Uterus (tissue), 4 donors: ENCODE results near the gene FGFRL1. TPM values are rescaled to one million over a fixed set of nuclear protein-coding genes. Genes with fewer than 3 reads are reported as not detected.

Source experiments
- DNase-seq, 2 donors: peaks; one replicate each; pipeline ENCODE4 v3.0.0-alpha.2; 2019 to 2020
- H3K27ac ChIP-seq, 2 donors: fragments of 200-600 bp; sonication (generic); 1 replicate in 1 of 2; 2 replicates in 1 of 2; pipeline ENCODE4 v1.5.1; 2016 to 2018
- H3K27me3 ChIP-seq, 2 donors: fragments of 200-600 bp; sonication (generic); one replicate each; pipeline ENCODE4 v1.5.1; 2018 to 2019; ENCODE audit warnings: control low read depth in 1 of 2
- H3K36me3 ChIP-seq, 2 donors: fragments of 200-600 bp; sonication (generic); one replicate each; pipeline ENCODE4 v1.5.1; 2019; ENCODE audit warnings: control low read depth in 1 of 2
- H3K4me1 ChIP-seq, 2 donors: fragments of 200-600 bp; sonication (generic); one replicate each; pipeline ENCODE4 v1.5.1; 2018 to 2019; ENCODE audit warnings: control low read depth in 1 of 2
- H3K4me3 ChIP-seq, 2 donors: fragments of 200-600 bp; sonication (generic); 1 replicate in 1 of 2; 2 replicates in 1 of 2; pipeline ENCODE4 v1.5.1; 2018 to 2019; ENCODE audit warnings: mild to moderate bottlenecking in 1 of 2
- H3K9me3 ChIP-seq, 2 donors: fragments of 200-600 bp; sonication (generic); one replicate each; pipeline ENCODE4 v1.5.1; 2019; ENCODE audit warnings: control low read depth in 1 of 2
- POLR2A ChIP-seq, 2 donors: fragments of 450-650 bp; IDR thresholded peaks; one replicate each; pipeline ENCODE4 v1.6.1; 2016; ENCODE audit warnings: antibody characterized with exemption in 2 of 2, mild to moderate bottlenecking in 1 of 2, moderate library complexity in 1 of 2
- intact Hi-C: fragments of 100-400 bp; cut with DNase I; formaldehyde crosslinking; loops from one replicate; pipeline ENCODE4 v1.15.1; 2023; ENCODE audit warnings: low total_unique reads
- total RNA-seq, 4 donors: library from RNA; depleted of rRNA in 3 of 4; stranded (reverse); fragments of >200 nt in 3 of 4; gene quantifications; one replicate each; pipeline versions ENCODE4 v1.1.0 to v1.2.4, GENCODE V29; 2014 to 2023
- TF ChIP-seq, protein P1 (sequence below), 4 experiments: fragments of 200-600 bp in 2 of 4; fragments of 450-650 bp in 2 of 4; sonication (generic) in 2 of 4; IDR thresholded peaks; one replicate each; pipeline ENCODE4 v1.5.1; 2016 to 2019; ENCODE audit warnings: antibody characterized with exemption in 4 of 4, mild to moderate bottlenecking in 2 of 4, moderate library complexity in 1 of 4
- donor health status: DM: yes; HTN: yes; CAD: no.

FGFRL1 gene, protein sequence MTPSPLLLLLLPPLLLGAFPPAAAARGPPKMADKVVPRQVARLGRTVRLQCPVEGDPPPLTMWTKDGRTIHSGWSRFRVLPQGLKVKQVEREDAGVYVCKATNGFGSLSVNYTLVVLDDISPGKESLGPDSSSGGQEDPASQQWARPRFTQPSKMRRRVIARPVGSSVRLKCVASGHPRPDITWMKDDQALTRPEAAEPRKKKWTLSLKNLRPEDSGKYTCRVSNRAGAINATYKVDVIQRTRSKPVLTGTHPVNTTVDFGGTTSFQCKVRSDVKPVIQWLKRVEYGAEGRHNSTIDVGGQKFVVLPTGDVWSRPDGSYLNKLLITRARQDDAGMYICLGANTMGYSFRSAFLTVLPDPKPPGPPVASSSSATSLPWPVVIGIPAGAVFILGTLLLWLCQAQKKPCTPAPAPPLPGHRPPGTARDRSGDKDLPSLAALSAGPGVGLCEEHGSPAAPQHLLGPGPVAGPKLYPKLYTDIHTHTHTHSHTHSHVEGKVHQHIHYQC
- 10 to 100 TPM in 2 of 4 donors, 1 to 10 TPM in 2; 2.8 to 24.8 (median 13.9) TPM for total RNA-seq

DNA sequence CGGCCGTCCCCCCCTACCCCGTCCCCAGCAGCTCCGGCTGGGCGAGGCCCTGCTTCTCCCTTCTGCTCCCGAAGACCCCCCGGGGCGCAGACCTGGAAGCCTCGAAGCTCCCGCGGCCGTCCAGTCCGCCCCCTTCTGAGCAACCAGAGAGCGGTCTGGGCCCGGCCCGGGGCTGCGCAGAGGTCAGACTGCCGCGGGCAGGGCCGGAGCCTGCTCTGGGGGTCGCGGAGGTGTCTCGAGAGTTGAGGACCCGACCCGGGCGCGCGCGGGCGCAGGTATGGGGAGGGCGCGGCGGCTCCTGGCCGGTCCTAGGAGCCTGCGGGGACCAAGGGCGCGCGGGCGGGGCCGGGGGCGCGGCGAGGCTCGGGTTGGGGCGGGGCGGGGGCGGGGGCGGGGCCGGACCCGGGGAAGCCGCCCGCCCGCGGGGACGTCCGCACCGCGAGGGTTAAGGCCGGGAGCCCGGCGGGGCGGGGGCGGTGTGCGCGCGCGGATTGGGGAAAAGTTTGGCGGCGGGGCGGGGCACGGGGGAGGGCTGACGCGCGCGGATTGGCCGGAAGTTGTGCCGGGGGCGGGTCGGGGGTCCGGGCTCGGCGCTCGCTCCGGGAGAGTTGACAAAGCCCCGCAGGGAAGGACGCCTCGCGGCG is at the start of gene FGFRL1:
TSS of gene FGFRL1 (plus strand) at position 605 of the 644 bp plus-strand sequence. CDS start 860 bp downstream, outside the sequence.
- Histone ChIP-seq H3K27me3 (no peaks in the 10 kb centered on the region), H3K27ac (peak within 1 kb of the TSS; percentile 28 to 73), H3K36me3 (no peaks in the 10 kb centered on the region), H3K4me1 (peaks cover 0 to 21% of the 10 kb centered on the region in 2 donors), H3K4me3 (peak within 1 kb of the TSS; percentile 44 to 59), H3K9me3 (no peaks in the 10 kb centered on the region)
- TF ChIP-seq, protein P1, sequence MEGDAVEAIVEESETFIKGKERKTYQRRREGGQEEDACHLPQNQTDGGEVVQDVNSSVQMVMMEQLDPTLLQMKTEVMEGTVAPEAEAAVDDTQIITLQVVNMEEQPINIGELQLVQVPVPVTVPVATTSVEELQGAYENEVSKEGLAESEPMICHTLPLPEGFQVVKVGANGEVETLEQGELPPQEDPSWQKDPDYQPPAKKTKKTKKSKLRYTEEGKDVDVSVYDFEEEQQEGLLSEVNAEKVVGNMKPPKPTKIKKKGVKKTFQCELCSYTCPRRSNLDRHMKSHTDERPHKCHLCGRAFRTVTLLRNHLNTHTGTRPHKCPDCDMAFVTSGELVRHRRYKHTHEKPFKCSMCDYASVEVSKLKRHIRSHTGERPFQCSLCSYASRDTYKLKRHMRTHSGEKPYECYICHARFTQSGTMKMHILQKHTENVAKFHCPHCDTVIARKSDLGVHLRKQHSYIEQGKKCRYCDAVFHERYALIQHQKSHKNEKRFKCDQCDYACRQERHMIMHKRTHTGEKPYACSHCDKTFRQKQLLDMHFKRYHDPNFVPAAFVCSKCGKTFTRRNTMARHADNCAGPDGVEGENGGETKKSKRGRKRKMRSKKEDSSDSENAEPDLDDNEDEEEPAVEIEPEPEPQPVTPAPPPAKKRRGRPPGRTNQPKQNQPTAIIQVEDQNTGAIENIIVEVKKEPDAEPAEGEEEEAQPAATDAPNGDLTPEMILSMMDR (IDR thresholded peaks at IDR 0.05) = no peak
- peak in 1 of 2 donors; percentile 29 for TF ChIP-seq POLR2A (IDR thresholded peaks at IDR 0.05)
- DNase-seq = peak; percentile 92 to 93
- intact Hi-C loops = no loop called here

DNA sequence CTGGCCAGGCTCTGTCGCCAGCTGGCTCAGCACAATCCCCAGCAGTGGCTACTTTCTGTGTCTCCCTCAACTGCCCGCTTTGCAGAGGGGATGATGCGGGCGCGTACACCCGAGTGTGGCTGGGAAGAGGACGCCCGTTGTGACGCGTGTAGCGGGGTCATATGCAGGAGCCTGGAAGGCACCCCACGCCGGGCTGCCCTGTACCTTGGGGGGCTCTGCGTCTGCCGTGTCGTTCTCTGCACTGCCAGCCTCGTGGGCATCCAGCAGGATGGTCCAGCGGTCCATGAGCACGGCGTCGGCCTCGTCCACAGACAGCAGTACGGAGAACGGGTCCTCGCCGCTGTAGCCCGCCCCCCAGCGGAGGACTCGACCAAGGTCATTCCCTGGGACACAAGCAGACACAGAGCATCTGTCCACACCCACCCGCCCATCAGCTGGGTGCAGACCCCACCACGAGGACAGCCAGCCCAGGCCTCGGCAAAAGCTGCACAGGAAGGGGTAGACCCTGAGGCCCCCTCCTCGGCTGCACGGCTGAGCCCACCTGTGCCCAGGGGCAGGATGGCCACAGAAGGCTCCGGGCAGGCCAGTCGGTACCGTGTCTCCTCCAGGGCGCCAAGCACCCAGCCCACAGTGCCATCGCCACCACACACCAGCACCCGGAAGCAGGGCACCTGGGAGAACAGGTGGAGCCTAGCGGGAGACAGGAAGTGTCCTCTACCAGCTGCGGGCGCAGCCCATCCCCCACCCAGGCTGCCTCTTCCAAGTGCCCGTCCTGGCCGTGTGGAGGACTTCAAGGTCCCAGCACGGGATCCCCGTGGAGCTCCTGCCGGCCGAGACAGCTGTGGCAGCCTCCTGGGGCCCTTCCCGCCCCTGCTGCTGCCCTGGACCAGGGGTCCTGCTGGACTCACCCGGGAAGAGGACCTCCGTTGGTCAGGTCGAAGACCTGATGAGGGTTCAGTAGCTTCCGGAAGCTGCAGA is 48.9 kb upstream of the FGFRL1 start:
- no peak overlapping the region for H3K4me3 ChIP-seq
- TF ChIP-seq, protein P1 (IDR thresholded peaks at IDR 0.05) = no peak
- TF ChIP-seq POLR2A (IDR thresholded peaks at IDR 0.05) = no peak
- intact Hi-C loops = no loop called here
- H3K9me3 ChIP-seq = no peaks in the 10 kb centered on the region
- peak in 1 of 2 donors; percentile 15 for DNase-seq
- H3K4me1 ChIP-seq = no peaks in the 10 kb centered on the region
- H3K36me3 ChIP-seq = no peaks in the 10 kb centered on the region
- H3K27ac ChIP-seq = no peak overlapping the region
- H3K27me3 ChIP-seq = no peaks in the 10 kb centered on the region

DNA sequence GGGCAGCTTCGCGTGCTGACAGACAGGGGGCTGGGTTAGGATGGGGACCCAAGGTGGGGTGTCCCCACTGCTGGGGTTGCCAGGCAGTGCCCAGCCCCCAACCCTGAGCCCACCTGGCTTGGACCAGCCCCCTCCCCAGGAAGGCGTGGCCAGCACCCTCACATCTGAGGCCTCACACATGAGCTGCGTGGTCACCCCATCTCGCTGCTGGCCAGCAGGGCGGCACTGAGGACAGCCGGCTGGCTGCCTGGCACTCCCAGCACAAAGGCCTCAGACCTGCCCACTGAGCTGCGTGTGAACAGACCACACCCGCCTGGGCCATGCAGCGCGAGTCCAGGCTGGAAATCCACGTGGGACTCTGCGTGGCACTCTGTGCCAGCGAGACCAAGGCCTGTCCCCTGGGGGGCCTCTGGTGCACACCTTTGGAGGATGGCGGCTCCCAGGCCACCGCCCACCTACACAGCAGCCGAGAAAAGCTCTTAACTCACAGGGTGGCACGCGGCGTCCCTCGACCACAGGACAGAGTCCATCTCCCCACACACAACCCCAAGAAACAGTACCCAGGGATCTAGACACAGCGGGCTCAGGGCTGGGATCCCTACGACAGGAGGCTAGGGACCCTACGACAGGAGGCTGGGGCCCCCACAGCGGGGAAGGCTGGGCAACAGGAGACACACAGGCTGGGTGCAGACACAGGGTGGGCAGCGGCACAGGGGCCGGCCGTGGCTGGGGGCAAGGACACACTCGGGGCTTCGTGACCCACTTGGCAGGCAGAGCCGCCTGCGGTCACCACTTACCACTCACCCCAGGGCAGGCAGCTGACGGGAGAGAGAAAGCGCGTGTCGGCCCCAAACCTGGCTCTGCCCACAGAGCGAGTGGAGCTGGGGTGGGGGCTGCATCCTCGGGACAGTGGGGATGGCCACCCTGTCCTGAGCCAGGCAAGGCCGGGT is 47.9 kb upstream of the FGFRL1 start:
- Histone ChIP-seq H3K27me3 (no peaks in the 10 kb centered on the region), H3K4me3 (no peak overlapping the region), H3K36me3 (no peaks in the 10 kb centered on the region), H3K9me3 (no peaks in the 10 kb centered on the region), H3K27ac (no peak overlapping the region), H3K4me1 (no peaks in the 10 kb centered on the region)
- intact Hi-C loops = no loop called here
- DNase-seq = no peak
- TF ChIP-seq POLR2A (IDR thresholded peaks at IDR 0.05) = no peak
- TF ChIP-seq, protein P1 (IDR thresholded peaks at IDR 0.05) = no peak

DNA sequence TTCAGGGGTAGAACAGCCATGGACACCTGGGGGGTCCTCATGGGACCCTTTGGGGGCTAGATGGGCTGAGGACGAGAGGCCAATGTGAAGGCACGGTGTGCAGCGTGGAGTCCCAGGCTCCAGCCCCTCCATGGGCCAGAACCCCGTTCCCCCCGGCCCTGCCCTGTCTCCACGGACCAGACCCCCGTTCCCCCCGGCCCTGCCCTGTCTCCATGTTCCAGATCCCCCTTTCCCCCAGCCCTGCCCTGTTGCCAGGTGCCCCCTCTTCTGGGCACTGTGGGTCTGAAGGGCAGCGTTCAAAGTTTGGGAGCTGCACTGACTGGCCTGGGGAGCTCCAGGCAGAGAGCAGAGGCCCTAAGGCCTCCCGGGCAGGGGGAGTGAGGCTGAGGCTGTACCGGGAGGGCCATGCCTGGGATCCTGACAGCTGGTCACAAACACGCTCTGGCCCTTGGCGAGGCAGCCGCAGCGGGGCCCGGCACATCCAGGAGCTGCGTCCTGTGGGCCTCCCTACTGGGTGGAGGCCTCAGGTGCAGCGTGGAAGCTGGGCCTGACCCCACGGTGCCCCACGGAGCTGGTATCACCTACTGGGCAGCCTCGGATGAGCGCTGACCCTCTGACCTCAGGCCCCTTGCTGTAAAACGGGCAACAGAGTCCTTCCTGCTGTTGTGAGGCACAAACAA is 46.9 kb upstream of the FGFRL1 start:
- Histone ChIP-seq H3K36me3 (no peaks in the 10 kb centered on the region), H3K27ac (no peak overlapping the region), H3K9me3 (no peaks in the 10 kb centered on the region), H3K4me3 (no peak overlapping the region), H3K4me1 (no peaks in the 10 kb centered on the region), H3K27me3 (no peaks in the 10 kb centered on the region)
- no peak for DNase-seq
- intact Hi-C loops = no loop called here
- TF ChIP-seq, protein P1 (IDR thresholded peaks at IDR 0.05) = no peak
